Smooth muscle cell (in vitro differentiated cells): ENCODE measurements around the gene BTBD9. TPM values are rescaled to one million over a fixed set of nuclear protein-coding genes. Genes with fewer than 3 reads are reported as not detected.

Source experiments
- DNase-seq: peaks from one replicate; lab custom pipeline; 2025; ENCODE audit not compliant: unreplicated experiment; lab: John Stamatoyannopoulos, UW
- H2AFZ ChIP-seq: fragments of 200-600 bp; sonication (generic); 2 replicates; pipeline ENCODE4 v1.6.0; 2016; ENCODE audit warnings: antibody characterized with exemption, low read depth, mild to moderate bottlenecking
- H3F3A ChIP-seq: fragments of 200-600 bp; sonication (generic); 2 replicates; pipeline ENCODE4 v1.6.0; 2017; ENCODE audit warnings: antibody characterized with exemption, low read depth
- H3K27ac ChIP-seq: fragments of 200-600 bp; sonication (generic); 2 replicates; pipeline ENCODE4 v1.5.1; 2016; ENCODE audit warnings: low read depth, mild to moderate bottlenecking
- H3K27me3 ChIP-seq: fragments of 200-600 bp; sonication (generic); 2 replicates; pipeline ENCODE4 v1.6.1; 2016; ENCODE audit warnings: low read depth, mild to moderate bottlenecking
- H3K36me3 ChIP-seq: fragments of 200-600 bp; sonication (generic); 2 replicates; pipeline ENCODE4 v1.5.1; 2016; ENCODE audit warnings: low read depth
- H3K4me1 ChIP-seq: fragments of 200-600 bp; sonication (generic); 2 replicates; pipeline ENCODE4 v1.5.1; 2016; ENCODE audit warnings: low read depth
- H3K4me2 ChIP-seq: fragments of 200-600 bp; sonication (generic); 2 replicates; pipeline ENCODE4 v1.6.0; 2016; ENCODE audit warnings: mild to moderate bottlenecking
- H3K4me3 ChIP-seq: fragments of 200-600 bp; sonication (generic); 2 replicates; pipeline ENCODE4 v1.5.1; 2016; ENCODE audit warnings: mild to moderate bottlenecking
- H3K79me2 ChIP-seq: fragments of 200-600 bp; sonication (generic); 2 replicates; pipeline ENCODE4 v1.6.0; 2016; ENCODE audit warnings: low read depth, mild to moderate bottlenecking
- H3K9ac ChIP-seq: fragments of 200-600 bp; sonication (generic); 2 replicates; pipeline ENCODE4 v1.6.0; 2016; ENCODE audit warnings: low read depth
- H3K9me3 ChIP-seq: fragments of 200-600 bp; sonication (generic); replicated peaks from 2 replicates; pipeline ENCODE4 v1.5.1; 2016; ENCODE audit warnings: low read depth
- H4K20me1 ChIP-seq: fragments of 200-600 bp; sonication (generic); 2 replicates; pipeline ENCODE4 v1.6.0; 2016; ENCODE audit warnings: low read depth
- CTCF ChIP-seq: fragments of 200-600 bp; sonication (generic); IDR thresholded peaks from 2 replicates; pipeline ENCODE4 v1.5.1; 2017; ENCODE audit warnings: borderline replicate concordance, mild to moderate bottlenecking, antibody characterized with exemption; ENCODE audit not compliant: insufficient read depth, poor library complexity, severe bottlenecking
- WGBS: methylation state at CpG from one replicate; pipeline ENCODE4 v1.1.7; 2016; ENCODE audit warnings: low lambda C conversion rate; 5-methylcytosine and 5-hydroxymethylcytosine counted together
- polyA plus RNA-seq: library from polyadenylated mRNA; unstranded; fragments of >200 nt; fragmentation: Nextera tagmentation; extraction: Ambion mirVana; gene quantifications from 2 replicates; pipeline ENCODE4 v1.2.1, GENCODE V29; 2016
- total RNA-seq: library from RNA; depleted of rRNA; stranded (reverse); fragments of >200 nt; gene quantifications from 2 replicates; pipeline ENCODE4 v1.2.3, GENCODE V29; 2014

BTBD9 gene
- total and polyA plus RNA-seq, 2 experiments from 2014 or later: 5.6 to 12.5 TPM

- no peak overlapping the region for H2AFZ ChIP-seq
- no peaks in the 10 kb centered on the region for H3K27me3 ChIP-seq
- H3K27ac ChIP-seq: no peak overlapping the region
- no peaks in the 10 kb centered on the region for H3F3A ChIP-seq
- no peaks in the 10 kb centered on the region for H3K79me2 ChIP-seq
- DNase-seq: no peak
- H3K4me2 ChIP-seq: no peak overlapping the region
- H3K36me3 ChIP-seq: no peaks in the 10 kb centered on the region
- no peaks in the 10 kb centered on the region for H4K20me1 ChIP-seq
- TF ChIP-seq CTCF: no peak
- no peak overlapping the region for H3K4me3 ChIP-seq
- H3K4me1 ChIP-seq: no peaks in the 10 kb centered on the region
- H3K9ac ChIP-seq: no peak overlapping the region
- H3K9me3 ChIP-seq: no peaks in the 10 kb centered on the region
- 75% methylated on average over 2 of the region's 2 CpGs for WGBS
Measured at GRCh38 chr6:38302838-38303237, 336.9 kb downstream of the BTBD9 start.

- H3K27ac ChIP-seq: no peak overlapping the region
- H3F3A ChIP-seq: no peaks in the 10 kb centered on the region
- H3K79me2 ChIP-seq: no peaks in the 10 kb centered on the region
- no peak for DNase-seq
- H2AFZ ChIP-seq: no peak overlapping the region
- H3K36me3 ChIP-seq: no peaks in the 10 kb centered on the region
- 90% methylated on average over 1 of the region's 1 CpG for WGBS
- no peaks in the 10 kb centered on the region for H3K9me3 ChIP-seq
- H4K20me1 ChIP-seq: no peaks in the 10 kb centered on the region
- TF ChIP-seq CTCF: no peak
- H3K4me3 ChIP-seq: no peak overlapping the region
- no peak overlapping the region for H3K4me2 ChIP-seq
- H3K27me3 ChIP-seq: no peaks in the 10 kb centered on the region
- no peaks in the 10 kb centered on the region for H3K4me1 ChIP-seq
- H3K9ac ChIP-seq: no peak overlapping the region
Measured at GRCh38 chr6:38302081-38302480, 337.6 kb downstream of the BTBD9 start.

DNA sequence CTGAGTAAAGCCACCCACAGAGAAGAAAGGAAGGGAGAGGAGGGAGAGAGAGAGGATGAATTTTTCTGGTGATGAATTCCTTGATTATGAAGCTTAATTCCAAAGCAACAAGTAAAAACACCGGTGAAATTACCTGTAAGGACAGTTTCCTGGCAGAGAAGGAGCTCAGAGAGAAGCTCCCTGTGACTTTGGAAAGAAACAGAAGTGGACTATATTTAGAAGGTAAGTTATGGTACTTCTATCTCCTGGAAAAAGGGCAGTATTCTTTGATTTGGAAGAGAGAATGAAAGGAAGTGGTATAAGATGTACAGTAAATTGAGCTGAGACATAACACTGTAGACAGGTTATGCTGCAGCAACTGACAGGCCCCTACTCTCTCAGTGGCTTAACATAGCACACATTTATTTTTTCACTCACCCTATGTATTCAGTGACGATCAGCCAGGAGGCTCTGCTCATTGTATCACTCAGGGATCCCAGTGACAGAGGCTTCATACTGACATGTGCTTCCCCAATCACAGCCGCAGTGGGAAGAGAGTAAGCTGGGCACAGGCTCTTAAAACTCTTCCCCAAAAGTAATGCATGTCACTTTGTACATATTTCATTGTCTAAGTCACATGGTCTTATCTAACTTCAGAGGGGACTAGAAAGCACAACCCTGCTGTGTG, 349.5 kb downstream of the BTBD9 start:
- no peak for TF ChIP-seq CTCF
- Histone ChIP-seq H2AFZ (no peak overlapping the region), H3F3A (no peaks in the 10 kb centered on the region), H3K27me3 (no peaks in the 10 kb centered on the region), H3K9me3 (no peaks in the 10 kb centered on the region), H3K27ac (no peak overlapping the region), H3K9ac (no peak overlapping the region), H3K4me3 (no peak overlapping the region), H3K4me1 (peaks cover 9% of the 10 kb centered on the region), H4K20me1 (no peaks in the 10 kb centered on the region), H3K4me2 (no peak overlapping the region), H3K79me2 (no peaks in the 10 kb centered on the region), H3K36me3 (no peaks in the 10 kb centered on the region)
- 62% methylated on average over 3 of the region's 3 CpGs for WGBS
- DNase-seq: no peak

DNA sequence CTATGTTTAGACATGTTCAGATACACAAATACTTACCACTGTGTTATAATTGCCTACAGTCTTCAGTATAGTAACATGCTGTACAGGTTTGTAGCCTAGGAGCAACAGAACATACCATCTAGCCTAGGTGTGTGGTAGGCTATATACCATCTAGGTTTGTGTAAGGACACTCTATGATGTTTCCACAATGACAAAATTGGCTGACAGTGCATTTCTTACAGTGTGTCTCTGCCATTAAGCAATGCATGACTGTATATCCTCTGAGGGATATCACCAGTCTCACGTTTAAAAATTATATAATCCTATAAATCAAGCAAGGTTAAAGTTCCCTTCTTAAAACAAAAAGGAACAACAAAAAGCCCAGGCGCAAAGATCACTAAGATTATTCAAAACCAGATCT, 352.2 kb downstream of the BTBD9 start:
- Histone ChIP-seq H3K9ac (no peak overlapping the region), H2AFZ (no peak overlapping the region), H3K4me2 (no peak overlapping the region), H3K4me1 (peaks cover 9% of the 10 kb centered on the region), H3F3A (no peaks in the 10 kb centered on the region), H3K27ac (no peak overlapping the region), H4K20me1 (no peaks in the 10 kb centered on the region), H3K36me3 (no peaks in the 10 kb centered on the region), H3K9me3 (no peaks in the 10 kb centered on the region), H3K79me2 (no peaks in the 10 kb centered on the region), H3K27me3 (no peaks in the 10 kb centered on the region), H3K4me3 (no peak overlapping the region)
- no peak for DNase-seq
- TF ChIP-seq CTCF: no peak
- 98% methylated on average over 2 of the region's 2 CpGs for WGBS
